Neural progenitor cell (in vitro differentiated cells): ENCODE measurements around the gene RBM43.

Experiments used
- EZH2 ChIP-seq: fragments of 200-600 bp; sonication (generic); IDR thresholded peaks from 2 replicates; pipeline ENCODE4 v1.6.1; 2017; ENCODE audit warnings: antibody characterized with exemption, mild to moderate bottlenecking, moderate library complexity
- TF ChIP-seq, protein P1 (sequence below): fragments of 200-600 bp; sonication (generic); IDR thresholded peaks from 2 replicates; pipeline ENCODE4 v1.5.1; 2017; ENCODE audit warnings: antibody characterized with exemption, mild to moderate bottlenecking

DNA sequence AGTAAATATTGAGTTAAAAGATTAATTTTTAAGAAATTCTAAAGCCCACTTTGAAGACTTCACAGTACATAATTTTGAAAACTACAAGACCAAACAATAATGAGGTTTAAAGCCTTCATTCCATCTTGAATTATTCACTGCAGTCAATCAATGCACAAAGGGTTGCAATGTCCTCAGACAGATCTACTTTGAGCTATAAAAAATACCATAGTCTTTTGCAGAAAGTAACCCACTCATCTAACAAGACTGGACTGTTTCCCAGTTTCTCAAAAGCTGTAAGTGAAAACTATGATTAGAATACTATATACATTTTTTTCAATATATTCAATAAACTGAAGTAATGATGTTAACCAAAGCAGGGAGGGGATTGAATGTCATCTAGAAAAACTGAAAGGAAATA is 10.2 kb upstream of the RBM43 start:
- TF ChIP-seq, protein P1, sequence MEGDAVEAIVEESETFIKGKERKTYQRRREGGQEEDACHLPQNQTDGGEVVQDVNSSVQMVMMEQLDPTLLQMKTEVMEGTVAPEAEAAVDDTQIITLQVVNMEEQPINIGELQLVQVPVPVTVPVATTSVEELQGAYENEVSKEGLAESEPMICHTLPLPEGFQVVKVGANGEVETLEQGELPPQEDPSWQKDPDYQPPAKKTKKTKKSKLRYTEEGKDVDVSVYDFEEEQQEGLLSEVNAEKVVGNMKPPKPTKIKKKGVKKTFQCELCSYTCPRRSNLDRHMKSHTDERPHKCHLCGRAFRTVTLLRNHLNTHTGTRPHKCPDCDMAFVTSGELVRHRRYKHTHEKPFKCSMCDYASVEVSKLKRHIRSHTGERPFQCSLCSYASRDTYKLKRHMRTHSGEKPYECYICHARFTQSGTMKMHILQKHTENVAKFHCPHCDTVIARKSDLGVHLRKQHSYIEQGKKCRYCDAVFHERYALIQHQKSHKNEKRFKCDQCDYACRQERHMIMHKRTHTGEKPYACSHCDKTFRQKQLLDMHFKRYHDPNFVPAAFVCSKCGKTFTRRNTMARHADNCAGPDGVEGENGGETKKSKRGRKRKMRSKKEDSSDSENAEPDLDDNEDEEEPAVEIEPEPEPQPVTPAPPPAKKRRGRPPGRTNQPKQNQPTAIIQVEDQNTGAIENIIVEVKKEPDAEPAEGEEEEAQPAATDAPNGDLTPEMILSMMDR: no peak
- TF ChIP-seq EZH2: no peak
